GM10266 (cell line): Measurements from ENCODE around the gene LTBP2.

Experiments used
- DNase-seq: peaks from one replicate; pipeline ENCODE4 v3.0.0; 2012; ENCODE audit errors: extremely low spot score
- TF ChIP-seq, protein P1 (sequence below): IDR thresholded peaks from 2 replicates; pipeline ENCODE4 v1.5.1; 2012; ENCODE audit warnings: mild to moderate bottlenecking, low read depth; ENCODE audit not compliant: control insufficient read depth, insufficient read depth; ENCODE audit errors: missing control alignments

Gene LTBP2

DNA sequence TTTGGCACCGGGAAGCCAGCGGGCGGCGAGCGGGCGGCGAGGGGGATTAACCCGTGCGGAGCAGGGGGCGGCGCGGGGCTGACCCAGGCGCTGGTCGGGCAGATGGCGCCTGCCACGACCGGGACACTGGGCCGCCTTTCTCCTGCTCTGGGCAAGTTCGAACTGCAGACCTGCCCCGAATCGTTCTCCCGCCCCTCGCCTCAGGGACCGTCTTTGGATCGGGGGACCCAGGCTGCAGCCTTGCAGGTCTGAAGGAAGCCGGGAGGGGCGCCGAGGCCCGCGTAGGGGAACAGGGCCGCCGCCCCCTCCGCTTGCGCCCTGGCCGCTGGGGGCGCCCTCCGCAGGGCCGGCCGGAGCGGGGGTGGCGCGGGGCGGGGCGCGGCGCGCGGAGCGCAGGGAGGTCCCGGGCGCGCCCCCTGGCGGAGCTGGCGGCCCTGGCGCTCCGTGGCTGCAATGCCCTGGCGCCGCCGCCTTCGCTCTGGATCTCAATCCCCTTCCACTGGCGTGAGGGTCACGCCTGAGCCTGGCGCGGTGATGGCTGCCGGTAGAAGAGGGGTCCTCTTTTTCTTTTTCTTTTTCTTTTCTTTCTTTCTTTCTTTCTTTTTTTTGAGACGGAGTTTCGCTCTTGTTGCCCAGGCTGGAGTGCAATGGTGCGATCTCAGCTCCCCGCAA, 449 bp upstream of the LTBP2 start:
- DNase-seq: peak; percentile 92
- TF ChIP-seq, protein P1, sequence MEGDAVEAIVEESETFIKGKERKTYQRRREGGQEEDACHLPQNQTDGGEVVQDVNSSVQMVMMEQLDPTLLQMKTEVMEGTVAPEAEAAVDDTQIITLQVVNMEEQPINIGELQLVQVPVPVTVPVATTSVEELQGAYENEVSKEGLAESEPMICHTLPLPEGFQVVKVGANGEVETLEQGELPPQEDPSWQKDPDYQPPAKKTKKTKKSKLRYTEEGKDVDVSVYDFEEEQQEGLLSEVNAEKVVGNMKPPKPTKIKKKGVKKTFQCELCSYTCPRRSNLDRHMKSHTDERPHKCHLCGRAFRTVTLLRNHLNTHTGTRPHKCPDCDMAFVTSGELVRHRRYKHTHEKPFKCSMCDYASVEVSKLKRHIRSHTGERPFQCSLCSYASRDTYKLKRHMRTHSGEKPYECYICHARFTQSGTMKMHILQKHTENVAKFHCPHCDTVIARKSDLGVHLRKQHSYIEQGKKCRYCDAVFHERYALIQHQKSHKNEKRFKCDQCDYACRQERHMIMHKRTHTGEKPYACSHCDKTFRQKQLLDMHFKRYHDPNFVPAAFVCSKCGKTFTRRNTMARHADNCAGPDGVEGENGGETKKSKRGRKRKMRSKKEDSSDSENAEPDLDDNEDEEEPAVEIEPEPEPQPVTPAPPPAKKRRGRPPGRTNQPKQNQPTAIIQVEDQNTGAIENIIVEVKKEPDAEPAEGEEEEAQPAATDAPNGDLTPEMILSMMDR: peak; percentile 78

DNA sequence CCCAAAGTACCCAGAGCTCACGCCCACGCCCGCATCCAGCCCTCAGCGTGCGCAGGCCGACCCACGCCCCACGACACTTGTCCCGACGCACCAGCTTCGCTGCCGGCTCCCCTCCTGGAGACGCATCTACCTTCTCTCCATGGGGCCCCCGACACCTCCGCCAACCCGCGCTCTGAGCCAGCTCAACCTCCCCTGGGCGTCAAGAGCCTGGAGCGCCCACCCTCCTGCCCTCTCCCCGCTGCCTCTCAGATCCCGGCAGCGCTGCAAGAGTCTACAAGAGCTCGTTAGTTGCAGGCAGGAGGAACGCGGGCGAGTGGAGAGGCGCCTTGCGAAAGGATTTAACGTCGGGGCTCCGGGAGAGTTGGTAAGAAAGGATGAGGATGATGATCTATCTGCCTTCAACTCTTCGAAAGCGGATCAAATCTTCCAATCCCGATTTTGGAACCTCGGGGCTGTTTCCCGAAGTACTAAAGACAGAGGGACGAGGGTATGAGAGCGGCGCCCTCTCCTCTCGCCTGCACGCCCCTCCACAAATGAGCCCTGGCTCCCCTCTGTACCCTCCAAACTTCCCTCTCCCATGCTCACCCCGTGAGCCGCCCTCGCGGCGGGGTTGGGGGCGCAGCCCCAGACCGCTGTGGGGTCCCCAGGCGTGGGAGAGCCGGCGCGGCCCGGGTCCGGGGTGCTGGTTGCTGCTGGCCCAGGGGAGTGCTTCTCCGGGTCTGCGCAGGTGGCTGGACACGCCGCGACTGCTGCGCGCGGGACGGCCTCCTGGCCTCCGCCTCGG, 979 bp downstream of the LTBP2 start:
- TF ChIP-seq, protein P1: no peak

DNA sequence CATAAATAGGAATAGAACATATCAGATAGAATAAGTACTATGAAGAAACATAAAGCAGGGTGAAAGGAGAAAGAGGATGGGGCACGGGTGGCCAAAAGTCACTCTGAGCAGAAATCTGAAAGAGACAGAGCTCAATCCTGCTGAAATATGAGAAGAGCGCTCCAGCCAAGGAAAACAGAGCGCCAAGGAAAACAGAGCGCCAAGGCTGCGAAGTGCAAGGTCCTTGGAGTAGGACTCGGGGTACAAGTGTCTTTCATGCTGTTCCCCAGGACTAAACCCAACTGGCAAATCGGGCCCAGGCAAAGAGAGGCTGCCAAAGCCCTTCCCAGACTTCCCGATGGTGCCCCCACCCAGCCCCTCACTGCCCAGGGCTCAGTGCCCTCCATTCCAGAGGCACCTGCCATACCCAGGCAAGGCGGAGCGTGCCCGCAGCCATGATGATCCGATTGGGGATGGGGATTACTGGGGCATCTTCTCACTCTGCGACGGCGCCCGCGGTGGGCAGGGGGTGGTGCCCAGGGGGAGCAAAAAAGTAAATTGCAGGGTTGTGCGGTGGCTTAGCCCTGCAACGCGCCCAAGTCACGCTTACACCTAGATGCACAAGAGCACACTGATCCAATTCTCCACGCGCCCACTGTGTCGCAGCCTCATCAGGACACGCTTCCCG, 1.7 kb downstream of the LTBP2 start:
- TF ChIP-seq, protein P1: no peak

More for the DNA sequence above, 979 bp downstream of the LTBP2 start:
- DNase-seq: no peak

DNA sequence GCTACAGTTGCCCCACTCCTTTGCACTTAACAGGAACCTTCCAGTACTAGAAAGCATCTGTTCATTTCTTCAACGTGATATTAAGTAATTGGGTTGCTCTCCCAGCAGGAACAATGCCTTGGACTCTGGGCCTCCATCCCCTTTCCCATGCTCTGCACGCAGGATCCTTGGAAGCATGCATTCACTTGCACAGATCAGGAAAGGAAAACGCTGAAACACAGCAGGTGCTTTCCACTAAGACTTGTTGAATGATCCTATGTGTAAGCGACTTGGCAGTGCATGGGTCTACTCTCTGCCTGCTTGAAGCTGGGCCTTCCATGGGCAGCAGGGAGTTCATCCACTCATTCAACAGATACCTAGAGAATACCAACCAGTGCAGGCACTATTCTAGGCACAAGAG, 2.3 kb downstream of the LTBP2 start:
- TF ChIP-seq, protein P1: no peak
- no peak for DNase-seq

More for the DNA sequence above, 1.7 kb downstream of the LTBP2 start:
- no peak for DNase-seq

DNA sequence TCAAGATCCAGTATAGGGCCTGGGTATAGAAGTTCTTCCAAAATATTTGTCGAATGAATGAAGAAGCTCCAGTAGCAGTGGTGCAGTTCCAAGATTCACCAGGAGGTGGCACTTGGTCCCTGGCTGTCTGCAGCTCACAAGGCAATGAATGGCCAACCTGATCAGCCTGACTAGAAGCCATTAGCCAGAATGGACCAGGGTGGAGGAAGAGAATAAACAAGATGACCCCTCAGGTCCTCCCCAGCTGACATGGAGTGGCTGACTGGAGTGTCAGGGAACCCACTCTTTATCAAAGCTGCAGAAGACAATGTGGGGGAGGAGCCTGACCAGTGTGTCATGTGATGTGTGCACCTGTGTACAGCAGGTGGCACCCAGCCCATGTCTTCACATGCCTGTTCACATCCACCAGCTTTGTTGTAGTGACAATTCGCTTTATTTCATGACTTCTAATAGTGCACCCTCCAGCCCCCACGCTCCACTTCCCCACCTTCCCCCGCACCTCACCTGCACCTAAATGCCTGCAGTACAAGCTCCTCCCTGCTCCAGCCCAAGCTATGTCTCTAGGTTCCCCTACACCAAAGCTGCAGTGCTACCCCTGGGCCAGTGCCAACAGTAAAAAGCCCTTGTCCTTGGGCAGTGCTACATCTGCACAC, 3.0 kb downstream of the LTBP2 start:
- TF ChIP-seq, protein P1: peak; percentile 90
- DNase-seq: peak; percentile 77

DNA sequence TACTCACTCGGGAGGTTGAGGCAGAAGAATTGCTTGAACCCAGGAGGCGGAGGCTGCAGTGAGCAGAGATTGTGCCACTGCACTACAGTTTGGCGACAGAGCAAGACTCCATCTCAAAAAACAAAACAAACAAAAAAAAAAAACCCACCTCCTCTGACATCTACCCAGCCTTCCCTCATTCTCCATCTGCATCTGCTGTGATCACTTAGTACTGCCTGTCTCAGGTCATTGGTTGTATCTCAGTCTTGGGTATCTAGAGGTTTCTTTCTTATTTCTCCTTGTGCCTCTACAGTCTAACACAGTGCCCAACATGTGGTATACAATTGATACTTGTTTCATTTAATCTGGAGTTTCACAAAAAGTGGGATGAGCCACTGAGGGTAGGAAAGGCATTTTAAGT, 5.3 kb downstream of the LTBP2 start:
- TF ChIP-seq, protein P1: no peak
- no peak for DNase-seq
